ENCODE data around the gene MTHFSD.

MTHFSD gene

GRCh38 chr16:86577314-86577971 is 22.4 kb upstream of the MTHFSD start:
- no peak for TF ChIP-seq CTCF (IDR thresholded peaks at IDR 0.05; ENCODE audit: control insufficient read depth, extremely low read depth, insufficient read depth)
- no peak overlapping the region for H3K4me3 ChIP-seq (ENCODE audit: low read depth, low read length)
- DNase-seq (ENCODE audit: low read depth), result no peak

GRCh38 chr16:86576591-86577313 is 21.7 kb upstream of the MTHFSD start:
- no peak for DNase-seq (ENCODE audit: low read depth)
- no peak for TF ChIP-seq CTCF (IDR thresholded peaks at IDR 0.05; ENCODE audit: control insufficient read depth, extremely low read depth, insufficient read depth)
- 0 out of 2 replicates have a peak overlapping the region, but pooled peaks have one; percentile 21 for H3K4me3 ChIP-seq (ENCODE audit: low read depth, low read length)

GRCh38 chr16:86575754-86576557 is 20.9 kb upstream of the MTHFSD start:
- peak; percentile 8 for DNase-seq (ENCODE audit: low read depth)
- peak; percentile 49 for TF ChIP-seq CTCF (IDR thresholded peaks at IDR 0.05; ENCODE audit: control insufficient read depth, extremely low read depth, insufficient read depth)
- H3K4me3 ChIP-seq (ENCODE audit: low read depth, low read length), result peak overlapping the region; percentile 40

- H3K4me3 ChIP-seq (ENCODE audit: low read depth, low read length), result no peak overlapping the region
- TF ChIP-seq CTCF (IDR thresholded peaks at IDR 0.05; ENCODE audit: control insufficient read depth, extremely low read depth, insufficient read depth), result no peak
- no peak for DNase-seq (ENCODE audit: low read depth)
These were observed 20.2 kb upstream of the MTHFSD start for GRCh38 chr16:86575095-86575685.

GRCh38 chr16:86574646-86575045 is 19.6 kb upstream of the MTHFSD start:
- no peak for TF ChIP-seq CTCF (IDR thresholded peaks at IDR 0.05; ENCODE audit: control insufficient read depth, extremely low read depth, insufficient read depth)
- no peak for DNase-seq (ENCODE audit: low read depth)
- no peak overlapping the region for H3K4me3 ChIP-seq (ENCODE audit: low read depth, low read length)

GRCh38 chr16:86573646-86574508 is 18.8 kb upstream of the MTHFSD start:
- no peak for TF ChIP-seq CTCF (IDR thresholded peaks at IDR 0.05; ENCODE audit: control insufficient read depth, extremely low read depth, insufficient read depth)
- no peak overlapping the region for H3K4me3 ChIP-seq (ENCODE audit: low read depth, low read length)
- DNase-seq (ENCODE audit: low read depth), result no peak
